ENCODE measurements around the gene FOXC2.

The FOXC2 gene

DNA sequence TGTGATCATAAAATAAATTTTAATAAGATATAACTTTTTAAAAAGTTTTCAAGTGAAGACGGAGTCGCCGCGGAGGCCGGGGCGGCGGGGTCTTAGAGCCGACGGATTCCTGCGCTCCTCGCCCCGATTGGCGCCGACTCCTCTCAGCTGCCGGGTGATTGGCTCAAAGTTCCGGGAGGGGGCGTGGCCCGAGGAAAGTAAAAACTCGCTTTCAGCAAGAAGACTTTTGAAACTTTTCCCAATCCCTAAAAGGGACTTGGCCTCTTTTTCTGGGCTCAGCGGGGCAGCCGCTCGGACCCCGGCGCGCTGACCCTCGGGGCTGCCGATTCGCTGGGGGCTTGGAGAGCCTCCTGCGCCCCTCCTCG is at the start of gene FOXC2:
TSS of gene FOXC2 (plus strand) at position 229 of the 365 bp plus-strand sequence. CDS start 507 bp downstream, outside the sequence.
- DNase-seq: no peak

DNA sequence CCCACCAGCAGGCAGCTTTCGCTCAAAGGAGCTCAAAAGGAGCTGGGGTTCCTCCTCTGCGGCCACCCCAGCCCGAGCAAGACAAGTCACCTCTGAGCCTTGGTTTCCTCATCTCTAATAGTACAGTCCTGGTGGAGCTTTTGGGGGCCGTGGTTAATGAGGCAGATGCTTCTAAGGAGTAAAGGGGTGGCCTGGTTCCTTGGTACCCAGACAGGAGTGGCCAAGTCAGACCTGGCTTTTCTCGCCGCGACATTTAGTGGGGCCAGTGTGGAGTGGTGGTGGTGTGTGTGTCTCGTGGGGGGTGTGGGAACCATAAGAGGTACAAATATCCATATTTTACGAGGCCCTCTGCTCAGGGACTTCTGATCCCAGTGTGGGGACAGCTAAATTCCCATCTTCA is 49.6 kb upstream of the FOXC2 start:
- DNase-seq: no peak

DNA sequence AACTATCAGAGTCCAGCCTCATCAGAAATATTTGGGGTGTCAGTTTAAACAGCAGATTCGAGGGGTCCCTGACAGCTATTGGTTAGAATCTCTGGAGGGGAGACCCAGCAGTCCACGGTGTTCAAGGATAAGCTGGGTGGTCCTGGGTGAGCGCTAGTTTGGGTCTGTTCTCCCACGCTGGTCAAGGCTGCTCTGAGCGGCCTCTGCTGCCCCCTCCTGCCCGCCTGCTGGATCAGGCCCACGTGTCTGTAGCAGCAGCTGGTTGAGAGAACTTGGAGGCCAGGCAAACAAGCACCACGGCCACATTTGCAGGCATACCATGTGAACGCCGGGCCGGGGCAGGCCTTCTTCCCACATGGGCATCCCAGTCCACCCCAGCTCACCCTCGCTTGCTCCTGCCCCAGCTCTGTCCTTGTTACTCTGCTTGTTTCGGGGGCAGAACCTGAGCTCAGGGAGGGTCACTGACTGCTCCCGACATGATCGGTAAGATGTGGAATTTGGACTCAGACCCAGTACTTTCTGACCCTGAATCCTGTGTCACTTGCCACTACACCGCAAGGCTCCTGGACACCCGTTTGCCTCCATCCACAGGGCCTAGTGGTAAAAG is 48.9 kb upstream of the FOXC2 start:
- peak; percentile 3 for DNase-seq

DNA sequence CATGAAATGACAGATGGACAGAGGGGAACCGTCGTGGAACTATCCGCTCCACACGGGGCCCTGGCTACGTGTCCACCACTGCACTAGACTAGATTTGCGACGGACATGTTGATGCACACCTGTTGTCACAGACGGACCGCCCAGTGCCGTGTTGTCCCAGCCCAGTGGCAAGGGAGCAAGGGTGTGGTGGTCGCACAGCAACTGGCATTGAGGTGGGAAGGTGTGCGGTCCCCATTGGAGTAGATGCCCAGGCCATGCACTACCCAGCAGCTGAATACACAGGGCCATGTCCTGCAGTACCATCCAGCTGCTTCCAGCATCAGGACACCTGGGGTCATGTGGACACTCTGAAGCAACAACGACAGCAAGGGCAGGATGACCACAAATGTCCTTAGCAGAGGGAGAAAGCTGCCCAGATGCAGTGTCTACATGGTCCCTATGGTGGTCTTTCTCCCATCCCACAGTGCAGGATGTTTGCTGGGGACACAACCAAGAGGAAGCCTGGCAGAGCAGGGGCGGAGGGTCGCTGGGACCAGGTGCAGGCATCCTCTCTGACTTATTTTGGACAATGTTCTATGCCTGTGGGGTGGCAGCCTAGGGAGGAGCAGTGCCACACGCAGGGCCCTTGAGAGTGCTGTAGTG is 47.5 kb upstream of the FOXC2 start:
- no peak for DNase-seq

DNA sequence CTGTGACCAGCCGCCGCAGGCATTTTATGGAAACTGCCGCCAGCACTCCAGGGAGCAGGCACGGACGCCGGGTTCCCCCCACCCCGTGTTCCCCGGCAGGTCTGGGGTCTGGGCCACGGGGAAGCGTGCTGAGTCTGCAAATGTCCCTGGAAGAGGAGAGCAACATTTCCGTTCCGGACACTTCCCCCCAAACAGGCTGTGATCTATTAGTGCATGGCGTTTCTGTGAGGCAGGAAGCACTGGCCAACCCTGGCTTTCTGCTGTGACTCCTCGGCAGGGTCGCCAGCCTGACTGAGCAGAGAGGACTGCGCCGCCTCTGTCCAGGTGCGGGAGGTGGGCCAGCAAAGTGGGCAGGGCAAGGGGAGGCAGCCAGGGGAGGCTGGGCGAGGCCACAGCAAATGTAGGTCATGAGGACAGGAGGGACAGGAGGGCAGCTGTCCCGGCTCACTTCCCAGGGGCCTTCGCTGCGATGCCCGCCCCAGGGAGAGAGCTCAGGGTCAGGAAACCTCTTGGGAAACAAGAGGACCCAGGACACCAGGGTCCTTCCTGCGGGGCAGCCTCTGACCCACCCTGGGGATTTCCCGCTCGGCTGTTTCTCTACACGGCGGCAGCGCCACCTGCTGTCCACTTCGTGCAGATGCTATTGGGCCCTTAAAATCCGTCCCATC is 46.8 kb upstream of the FOXC2 start:
- DNase-seq: peak; percentile 8

DNA sequence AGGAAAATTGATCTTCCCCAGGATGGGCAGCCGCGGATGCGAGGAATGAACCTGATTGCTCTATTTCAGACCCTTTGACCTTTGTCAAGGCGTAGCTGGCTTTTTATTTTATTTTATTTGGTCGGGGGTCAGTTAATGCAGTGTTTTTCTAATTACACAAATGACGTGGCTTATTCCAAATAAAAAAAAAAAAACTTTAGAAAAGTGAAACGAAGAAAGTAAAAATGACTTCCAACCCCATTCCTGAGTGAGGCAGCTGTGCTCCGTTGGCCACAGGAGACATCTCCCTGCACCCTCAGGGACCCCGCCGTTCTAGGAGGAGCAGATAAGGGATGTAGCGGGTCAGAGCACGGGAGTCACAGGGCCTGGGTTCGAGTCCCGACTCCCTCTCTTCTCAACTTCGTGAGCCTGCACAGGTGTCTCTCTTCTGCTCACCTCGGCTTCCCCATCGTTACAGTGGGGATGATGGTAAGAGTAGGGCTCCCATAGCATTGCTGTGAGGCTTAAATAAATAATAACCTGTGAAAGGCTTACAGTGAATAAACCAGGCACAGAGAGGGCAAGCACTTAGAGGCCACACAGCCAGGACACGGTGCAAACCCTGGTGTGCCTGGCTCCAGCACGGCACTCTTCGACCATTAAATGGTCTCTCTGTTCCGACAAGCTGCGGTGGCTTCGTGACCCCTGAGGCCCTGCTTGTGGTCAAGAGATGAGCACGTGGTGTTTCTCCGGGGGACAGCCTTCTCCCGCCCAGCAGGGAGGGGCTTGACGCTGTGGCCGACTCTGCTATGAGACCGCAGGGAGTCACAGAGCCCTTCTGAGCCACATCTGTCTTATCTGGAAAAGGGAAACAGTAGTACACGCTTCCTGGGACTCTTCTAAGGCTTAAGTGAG is 46.1 kb upstream of the FOXC2 start:
- DNase-seq: no peak

DNA sequence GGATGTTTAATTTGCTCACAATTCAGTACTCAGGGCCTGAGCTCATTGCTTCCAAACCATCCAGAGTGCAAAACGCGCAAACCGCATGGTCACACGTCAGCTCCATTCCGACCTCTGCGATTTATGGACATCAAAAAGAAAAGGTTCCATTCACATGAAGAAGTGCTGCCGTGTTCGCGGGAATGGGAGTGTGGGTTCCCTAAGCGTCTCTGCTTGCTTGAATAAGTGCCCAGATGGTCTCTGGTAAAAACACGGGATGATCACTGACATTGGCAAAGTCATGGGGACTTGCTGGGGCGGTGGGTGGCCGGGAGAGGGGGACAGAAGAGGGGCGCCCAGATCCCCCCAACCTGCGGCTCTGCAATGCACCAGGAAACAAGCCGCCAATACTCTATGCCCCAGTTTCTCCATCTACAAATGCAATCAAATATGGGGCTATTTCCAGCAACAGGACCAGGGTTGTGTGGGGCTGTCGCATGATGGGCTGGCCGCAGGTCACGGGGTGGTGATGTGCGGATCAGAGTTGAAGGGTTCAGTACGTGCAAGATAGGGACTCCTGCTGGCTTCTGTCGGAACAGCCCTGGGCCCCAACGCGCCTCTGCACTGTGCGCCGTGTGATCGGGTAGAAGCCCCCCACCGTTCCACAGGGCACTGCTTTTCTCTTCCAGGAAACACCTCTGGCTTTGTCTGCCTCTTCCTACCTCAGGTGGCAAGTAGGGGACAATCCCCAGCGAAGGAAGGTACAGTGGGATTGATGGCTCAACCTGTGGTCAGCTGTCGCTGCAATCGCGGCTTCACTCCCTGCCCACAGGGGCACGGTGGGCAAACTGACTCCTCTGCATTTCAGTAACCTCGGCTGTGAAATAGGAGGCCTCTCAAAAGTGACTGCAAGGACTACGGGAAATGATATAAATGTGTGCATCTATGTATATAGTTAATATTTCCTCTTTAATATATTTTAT is 45.1 kb upstream of the FOXC2 start:
- DNase-seq: no peak

DNA sequence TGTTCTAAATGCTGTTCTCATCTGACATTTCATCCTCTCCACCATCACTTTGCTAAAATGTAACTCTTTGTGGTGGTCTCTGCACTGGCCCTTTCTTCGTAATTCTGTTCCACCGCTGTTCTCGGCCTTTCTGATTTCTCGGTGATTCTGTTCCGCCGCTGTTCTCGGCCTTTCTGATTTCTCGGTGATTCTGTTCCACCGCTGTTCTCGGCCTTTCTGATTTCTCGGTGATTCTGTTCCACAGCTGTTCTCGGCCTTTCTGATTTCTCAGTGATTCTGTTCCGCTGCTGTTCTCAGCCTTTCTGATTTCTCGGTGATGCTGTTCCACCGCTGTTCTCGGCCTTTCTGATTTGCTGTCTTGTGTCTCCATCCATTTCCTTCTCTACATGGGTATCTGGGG is 44.0 kb upstream of the FOXC2 start:
- DNase-seq: no peak

DNA sequence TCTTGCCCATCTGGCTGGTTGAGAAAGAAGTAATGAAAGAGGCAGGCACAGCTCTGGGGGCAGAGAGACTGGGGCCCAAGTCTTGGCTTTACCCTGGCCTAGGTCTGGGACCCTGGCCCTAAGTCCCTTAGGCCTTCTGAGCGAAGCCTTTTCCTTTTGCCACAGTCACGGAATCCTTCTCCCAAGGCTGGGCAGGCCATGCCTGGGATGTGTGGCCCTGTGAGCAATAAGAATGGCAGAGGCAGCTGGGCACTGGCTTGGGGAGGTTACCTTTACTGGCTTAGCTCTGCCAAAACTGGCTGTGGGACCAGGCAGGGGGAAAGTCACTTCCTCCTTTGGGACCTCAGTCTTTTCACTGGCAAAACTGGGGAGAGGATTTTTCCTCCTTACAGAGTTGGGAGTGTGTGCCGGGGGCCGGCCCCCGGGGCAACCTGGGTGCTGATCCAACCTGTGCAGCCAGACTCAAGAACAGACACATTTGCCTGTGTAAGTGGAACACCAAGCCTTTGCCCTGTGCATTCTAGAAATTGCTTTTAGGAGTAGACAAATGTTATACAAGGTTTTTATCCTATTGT is 43.4 kb upstream of the FOXC2 start:
- no peak for DNase-seq

DNA sequence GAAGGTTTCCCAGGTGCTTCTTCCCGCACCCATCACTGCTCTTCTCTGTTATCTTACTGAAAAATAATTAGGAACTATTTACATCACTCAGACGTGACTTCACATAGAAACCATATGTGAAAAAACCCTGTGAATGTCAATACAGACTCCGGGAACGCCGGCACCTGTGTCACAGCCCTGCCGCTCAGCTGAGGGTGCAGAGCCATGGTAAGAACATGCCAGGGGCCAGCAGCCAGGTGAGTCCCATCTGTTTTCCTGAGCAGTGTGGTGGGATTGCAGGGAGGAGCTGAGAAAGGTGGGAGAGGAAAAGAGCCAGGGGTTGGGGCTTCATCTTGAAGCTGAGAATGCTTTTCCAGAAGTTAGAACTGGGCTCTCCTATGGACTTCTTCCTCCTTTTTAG is 42.6 kb upstream of the FOXC2 start:
- no peak for DNase-seq

DNA sequence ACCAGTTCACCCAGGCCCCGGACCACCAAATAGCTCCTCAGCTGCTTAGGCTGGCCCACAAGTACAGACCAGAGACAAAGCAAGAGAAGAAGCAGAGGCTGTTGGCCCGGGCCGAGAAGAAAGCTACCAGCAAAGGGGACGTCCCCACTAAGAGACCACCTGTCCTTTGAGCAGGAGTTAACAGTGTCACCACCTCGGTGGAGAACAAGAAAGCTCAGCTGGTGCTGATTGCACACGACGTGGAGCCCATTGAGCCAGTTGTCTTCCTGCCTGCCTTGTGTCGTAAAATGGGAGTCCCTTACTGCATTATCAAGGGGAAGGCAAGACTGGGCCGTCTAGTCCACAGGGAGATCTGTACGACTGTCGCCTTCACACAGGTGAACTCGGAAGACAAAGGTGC is 40.9 kb upstream of the FOXC2 start:
- no peak for DNase-seq

DNA sequence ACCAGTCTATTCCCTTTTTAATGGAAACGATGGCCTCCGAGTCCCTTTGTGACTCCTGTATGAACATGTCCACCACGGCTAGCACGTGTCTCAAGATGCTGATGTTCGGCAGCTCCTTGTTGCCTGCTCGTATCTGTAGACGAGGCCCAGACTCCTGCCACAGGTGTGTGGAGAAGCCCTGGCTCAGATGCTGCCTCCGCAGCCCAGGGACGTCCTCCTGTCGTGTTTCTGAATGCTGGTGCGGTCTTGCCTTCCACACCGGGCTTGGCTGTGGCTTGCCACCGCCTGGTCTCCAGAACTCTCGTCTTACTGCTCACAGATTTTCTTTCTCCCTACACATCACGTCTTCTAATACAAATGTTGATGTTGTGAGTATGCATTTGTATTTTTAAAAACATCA is 39.3 kb upstream of the FOXC2 start:
- no peak for DNase-seq

DNA sequence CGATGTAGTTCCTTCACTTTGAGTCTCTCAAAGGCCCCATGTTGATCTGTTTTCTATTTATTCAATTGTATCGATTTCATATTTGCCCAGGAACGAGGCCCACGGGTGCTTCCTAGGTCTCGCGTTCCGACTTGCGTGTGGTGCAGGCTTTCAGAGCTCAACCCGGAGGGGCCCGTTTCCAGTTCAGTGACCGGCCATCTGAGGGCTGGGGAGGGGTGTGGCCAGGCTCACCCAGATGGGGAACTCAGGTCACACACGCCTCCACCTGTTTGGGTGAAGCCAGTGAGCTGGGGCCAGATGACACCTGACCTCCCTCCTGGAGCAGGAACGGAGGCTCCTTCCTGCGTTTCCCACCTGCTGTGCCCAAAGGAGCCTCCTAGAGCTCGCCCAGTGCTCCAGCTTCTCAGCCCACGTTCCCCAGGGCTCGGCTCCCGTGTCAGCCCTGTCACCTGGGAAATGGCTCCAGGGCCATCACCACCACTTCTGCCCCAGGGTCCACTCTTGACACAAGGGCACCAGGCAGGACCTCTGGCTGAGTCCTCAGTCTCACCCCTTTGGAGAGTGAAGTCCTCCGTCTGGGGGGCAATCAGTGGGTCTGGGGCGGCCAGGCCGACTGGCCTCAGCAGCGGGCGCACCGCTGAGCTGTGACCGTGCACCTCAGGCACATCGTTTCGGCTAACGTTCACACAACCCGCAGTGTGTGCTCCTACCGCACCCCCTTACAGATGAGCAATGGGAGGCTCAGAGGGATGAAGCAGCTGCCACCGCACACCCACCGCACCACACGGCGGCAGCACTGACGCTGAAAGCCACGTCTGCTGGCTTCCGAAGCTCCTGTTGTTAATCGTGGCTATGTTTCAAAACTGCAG is 38.3 kb upstream of the FOXC2 start:
- no peak for DNase-seq

DNA sequence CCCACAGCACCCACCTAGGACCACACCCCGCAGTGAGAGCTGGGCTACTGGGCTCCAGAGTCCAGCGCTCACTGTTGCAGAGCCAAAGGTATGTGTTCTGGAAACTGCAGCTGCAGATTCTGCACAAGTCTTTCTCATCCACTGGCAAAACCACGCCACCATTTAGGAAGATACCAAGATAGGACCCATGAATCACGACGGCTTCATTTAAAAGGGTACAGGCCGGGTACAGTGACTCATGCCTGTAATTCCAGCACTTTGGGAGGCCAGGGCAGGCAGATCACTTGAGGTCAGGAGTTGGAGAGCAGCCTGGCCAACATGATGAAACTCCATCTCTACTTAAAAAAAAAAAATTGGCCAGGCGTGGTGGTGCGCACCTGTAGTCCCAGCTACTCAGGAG is 37.5 kb upstream of the FOXC2 start:
- DNase-seq: no peak

DNA sequence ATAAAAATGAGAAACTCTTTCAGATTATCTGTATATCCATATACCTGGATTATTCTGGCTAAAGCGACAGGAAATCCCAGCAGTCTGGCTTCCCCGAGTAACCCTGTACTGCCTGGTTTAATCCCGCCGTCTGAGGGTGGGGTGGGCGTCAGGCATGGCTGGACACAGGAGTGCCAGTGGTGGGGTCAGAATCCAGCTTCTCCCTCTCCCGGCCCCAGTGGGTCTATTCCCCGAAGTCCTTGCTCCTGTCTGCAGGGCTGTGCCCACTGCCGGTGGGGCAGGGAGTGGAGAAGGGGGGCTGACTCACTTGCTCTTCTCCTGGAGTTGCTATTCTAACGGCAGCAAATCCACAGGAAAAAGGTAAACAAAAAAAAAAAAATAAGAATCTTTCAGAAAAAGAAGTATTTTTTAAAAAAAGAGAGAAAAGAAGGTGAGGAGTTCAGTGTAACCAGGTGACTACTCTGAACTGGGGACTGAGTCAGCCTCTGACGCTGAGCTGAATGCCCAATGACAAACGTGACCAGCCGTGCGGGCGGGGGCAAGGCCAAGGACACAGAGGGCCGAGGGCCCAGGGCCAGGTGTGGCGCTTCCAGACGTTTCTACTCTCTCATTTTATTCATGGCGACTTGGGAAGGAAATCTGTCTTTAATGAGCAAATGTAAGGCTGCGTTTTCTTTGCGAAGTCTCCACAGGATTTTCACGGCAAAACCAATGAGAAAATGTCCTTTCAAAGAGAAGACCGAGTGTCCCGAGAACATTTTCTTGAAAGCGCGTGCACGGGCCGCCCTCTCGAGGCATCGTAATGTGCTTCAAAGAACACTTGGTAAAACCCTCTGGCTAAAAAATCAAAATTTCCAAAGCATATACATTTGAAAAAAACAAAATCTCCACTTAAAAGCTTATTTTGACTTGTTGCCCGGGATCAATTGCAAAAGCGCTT is 36.1 kb upstream of the FOXC2 start:
- no peak for DNase-seq

DNA sequence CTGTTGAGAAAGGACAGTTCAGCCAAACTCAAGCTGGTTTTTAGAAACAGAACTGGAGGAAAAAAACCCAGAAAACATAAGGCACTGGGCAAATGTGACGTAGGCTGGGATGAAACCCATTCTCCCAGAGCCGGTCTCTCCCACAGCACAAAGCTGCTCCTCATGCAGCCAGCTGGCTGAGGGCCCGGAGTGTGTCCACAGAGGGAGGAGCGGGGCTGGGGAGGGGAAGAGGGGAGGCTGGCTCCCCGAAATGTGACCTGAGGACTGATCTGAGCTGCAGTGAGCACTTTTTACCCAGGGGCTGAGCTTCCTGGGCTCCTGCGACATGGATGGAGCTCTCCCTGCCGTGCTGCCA is 35.5 kb upstream of the FOXC2 start:
- no peak for DNase-seq

DNA sequence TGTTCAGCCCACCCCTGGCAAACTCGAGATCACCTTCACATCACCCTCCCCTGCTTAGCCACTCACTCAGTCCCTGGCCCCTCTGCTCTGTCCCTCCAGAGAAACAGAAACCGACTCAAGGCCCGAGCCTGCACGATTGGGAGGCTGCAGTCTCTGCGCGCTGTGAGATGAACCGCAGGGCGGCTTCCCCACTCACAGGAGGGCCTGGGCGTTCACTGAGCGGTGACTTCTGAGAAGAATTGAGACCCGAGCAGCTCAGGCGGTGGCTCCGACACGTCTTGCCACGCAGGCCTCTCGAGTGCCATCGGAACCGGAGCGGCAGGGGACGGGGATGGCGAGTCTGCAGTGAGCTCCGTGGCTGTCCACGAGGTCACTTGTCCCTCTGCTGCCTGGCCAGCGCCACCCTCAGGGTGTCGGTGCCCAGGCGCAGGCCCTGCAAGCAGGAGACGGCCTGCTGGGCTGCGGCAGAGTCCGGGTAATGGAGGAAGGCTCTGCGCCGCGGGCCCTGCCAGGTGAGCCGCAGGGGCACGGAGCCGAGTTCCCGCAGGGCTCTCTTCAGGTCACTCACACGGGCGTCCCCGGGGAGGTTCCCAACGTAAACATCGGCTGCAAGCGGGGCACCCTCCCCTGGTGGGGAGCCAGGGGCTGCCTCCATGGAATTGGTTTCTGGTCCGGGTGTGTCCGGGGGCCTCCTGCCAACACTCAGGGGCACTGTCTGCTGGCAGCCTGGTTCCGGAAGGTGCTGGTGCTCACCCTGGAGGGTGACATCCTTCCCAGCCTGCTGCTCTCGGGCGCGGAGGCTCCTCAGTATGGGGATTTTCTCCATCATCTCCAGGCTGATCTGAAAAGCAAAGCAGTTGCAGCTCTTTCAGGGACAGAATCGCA is 34.7 kb upstream of the FOXC2 start:
- no peak for DNase-seq

DNA sequence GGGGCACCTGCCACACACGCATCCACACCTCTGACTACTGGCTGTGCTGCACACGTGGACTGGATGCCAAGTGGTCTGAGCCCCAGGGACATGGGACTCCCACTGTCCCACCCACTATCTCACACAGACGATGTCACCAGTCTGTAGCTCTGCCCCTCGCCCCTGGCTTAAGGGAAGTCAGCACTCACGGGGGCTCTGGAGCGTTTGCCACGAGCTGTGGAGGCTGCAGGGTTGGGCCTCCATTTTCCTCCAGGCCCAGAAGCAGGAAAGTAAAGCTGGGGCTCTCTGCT is 34.2 kb upstream of the FOXC2 start:
- no peak for DNase-seq

DNA sequence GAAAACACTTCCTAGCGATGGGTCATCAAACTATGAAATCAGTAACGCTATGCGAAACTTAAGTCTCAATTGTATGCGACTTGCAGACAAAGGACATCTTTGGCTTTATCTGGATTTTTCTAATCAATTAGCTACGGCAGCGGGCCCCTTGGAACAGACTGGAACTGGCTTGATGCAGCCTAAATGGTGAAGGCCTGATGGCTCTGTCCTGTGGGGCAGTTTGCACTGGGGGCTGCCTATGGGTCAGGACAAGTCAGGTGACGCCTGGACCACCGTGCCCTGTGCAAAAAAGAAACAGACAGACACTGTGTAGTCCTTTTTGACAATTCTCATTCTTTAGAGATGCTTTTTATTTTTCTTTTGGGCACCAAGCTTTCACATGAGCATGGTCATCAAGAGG is 33.6 kb upstream of the FOXC2 start:
- no peak for DNase-seq

Data from NCI-H146 (cell line).